Suppressor macrophage treated with lipopolysaccharide for 4 hours (primary cell): ENCODE measurements around the gene THSD7A.

Source experiments
- DNase-seq: peaks from one replicate; pipeline ENCODE4 v3.0.0-alpha.2; 2020

Gene THSD7A

DNA sequence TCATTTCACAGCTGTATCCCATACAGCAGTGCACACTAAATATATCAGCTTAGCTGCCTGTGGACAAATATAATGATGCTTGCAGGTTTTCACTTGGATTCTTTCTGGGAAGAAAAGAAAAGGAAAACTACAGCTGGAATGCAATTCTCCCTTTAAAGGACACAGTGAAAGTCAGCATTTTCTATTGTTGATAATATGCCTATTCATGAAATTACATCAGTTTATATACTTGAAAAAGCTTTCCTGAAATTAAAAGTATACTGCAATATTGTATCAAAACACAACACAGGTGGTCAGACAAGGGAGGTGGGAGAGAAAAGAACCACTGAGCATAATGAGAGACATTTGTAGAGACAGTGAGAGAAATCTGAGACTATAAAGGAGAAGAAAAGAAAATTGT lies 20.3 kb downstream of the THSD7A start:
- DNase-seq = no peak

- DNase-seq = no peak
These were observed 21.9 kb downstream of the THSD7A start for GRCh38 chr7:11810043-11810625.

DNA sequence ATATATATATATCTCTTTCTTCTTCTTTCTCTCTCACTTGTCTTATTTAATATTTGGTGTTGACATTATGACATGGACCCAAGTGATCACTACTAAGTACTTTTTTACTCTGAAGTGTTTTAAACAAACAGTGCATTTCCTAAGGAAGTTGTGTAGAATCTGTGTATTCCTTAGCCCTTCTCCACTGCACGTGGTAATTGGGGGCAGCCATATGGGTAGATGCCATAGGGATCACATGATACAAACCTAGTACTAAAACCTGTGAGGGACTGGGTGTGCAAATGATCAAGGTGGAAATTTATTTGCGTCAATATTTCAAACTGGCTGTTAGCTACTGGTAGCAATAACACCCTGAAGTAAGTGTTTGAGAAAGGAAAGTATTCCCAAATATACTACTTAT lies 25.0 kb downstream of the THSD7A start:
- DNase-seq = no peak

GRCh38 chr7:11804621-11805020 lies 27.4 kb downstream of the THSD7A start:
- no peak for DNase-seq

GRCh38 chr7:11795231-11795630 lies 36.8 kb downstream of the THSD7A start:
- DNase-seq = no peak

- DNase-seq = no peak
These were observed 39.8 kb downstream of the THSD7A start for GRCh38 chr7:11792166-11792565.

DNA sequence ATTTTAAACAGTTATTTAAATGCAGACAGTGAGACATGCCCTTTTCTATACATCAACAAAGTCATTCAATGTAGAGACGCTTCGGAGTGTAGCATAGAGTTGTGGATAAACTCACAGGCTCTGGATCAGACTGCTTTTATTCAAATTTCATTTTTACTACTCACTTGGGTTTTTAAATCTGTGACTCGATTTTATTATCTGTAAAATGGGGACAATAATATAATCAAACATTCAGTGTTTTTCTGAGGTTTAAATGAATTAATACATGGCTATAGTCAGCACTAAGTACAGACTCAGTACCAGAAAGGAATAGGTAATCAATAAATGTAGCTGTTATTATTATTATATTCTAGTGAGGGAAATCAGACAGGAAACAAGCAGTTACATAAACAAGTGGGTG lies 43.4 kb downstream of the THSD7A start:
- DNase-seq = no peak

- no peak for DNase-seq
These were observed 44.5 kb downstream of the THSD7A start for GRCh38 chr7:11787534-11787933.

GRCh38 chr7:11786186-11786585 lies 45.8 kb downstream of the THSD7A start:
- no peak for DNase-seq

- no peak for DNase-seq
These were observed 47.0 kb downstream of the THSD7A start for GRCh38 chr7:11784769-11785536.

GRCh38 chr7:11779864-11780674 lies 51.9 kb downstream of the THSD7A start:
- DNase-seq = no peak

- no peak for DNase-seq
These were observed 56.0 kb downstream of the THSD7A start for GRCh38 chr7:11776039-11776438.

DNA sequence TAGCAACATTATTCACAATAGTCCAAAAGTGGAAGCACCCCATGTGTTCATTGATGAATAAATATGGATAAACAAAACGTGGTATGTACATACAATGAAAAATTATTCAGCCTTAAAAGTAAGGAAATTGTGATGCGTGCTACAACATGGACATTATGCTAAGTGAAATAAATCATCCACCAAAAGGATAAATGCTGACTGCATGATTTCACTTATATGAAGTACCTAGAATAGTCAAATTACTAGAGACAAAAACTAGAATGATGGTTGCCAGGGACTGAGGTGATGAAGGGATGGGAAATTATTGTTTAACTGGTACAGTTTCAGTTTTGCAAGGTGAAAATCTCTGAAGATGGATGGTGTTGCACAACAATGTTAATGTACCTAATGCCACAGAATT lies 56.6 kb downstream of the THSD7A start:
- no peak for DNase-seq

DNA sequence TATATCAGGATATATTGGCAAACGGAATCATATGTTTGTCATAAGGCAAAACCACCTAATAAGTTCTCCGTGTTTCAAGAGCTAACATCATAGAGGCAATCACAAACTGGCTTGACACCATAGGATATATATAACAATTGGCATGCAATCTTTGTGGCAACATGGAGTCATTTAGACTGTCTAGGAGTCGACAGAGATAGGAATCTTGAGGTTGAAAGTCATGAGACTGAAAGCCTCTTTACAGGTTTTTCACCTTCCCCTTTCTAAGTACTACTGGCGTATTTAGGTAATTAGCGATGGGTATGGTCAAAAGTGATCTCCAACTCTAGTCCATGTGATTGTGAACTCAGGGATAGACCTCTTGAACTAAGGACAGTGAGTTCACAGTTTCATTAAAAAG lies 63.7 kb downstream of the THSD7A start:
- no peak for DNase-seq

- DNase-seq = no peak
These were observed 64.8 kb downstream of the THSD7A start for GRCh38 chr7:11767148-11767547.

- DNase-seq = peak; percentile 23
These were observed 71.6 kb downstream of the THSD7A start for GRCh38 chr7:11760372-11760771.

DNA sequence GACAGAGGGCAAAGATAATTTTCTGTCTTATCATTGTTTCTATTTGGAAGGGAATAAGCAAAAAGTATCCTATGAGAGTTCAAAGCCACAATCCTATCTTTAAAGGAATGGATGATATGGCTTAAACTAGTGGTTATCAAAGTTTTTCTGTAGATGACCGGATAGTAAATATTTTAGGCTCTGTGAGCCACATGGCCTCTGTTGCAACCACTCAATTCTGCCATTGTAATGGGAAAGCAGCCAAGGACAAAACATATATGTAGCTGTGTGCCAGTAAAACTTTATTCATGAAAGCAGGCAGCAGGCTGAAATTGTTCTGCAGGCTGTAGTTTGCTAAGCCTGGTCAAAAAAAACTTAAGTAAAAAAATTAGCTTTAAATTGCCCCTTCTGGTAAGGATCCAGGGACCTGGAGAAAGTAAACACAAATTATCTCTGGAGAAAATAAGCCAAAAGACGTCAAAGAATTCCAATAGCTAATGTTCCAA lies 73.3 kb downstream of the THSD7A start:
- no peak for DNase-seq

DNA sequence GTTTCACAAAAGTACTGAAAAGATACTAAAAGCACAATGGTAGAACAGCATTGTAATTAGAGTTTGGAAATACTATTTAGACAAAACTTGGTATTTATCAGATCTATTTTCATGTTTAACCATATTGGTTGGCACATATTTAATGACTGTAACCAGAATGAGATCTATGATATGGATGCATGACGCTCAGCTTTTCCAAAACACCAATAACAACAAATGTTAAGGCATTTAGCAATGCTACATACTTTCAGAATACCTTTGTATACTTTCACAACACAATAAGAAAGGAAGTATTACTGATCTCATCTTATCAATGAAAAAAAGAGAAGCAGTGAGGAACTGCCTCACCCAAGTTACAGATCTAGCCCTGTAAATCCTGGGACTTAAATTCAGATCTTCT lies 74.8 kb downstream of the THSD7A start:
- no peak for DNase-seq

DNA sequence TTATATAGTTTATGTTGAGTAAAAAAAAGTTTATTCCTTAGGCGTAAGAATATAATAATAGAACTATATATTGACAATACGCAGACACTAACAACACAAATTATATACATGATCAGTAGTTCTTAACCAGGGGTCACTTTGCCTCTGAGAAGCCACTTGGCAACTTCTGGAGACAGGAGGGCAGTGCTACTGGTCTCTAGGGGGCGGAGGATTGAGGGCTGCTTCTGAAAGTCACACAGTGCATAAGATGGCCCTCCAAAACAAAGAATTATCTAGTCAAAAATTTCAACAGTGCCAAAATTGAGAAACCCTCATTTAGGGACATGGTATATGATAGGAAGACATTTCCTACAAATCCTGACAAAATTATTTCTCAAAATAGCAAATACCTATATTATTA lies 77.1 kb downstream of the THSD7A start:
- no peak for DNase-seq

DNA sequence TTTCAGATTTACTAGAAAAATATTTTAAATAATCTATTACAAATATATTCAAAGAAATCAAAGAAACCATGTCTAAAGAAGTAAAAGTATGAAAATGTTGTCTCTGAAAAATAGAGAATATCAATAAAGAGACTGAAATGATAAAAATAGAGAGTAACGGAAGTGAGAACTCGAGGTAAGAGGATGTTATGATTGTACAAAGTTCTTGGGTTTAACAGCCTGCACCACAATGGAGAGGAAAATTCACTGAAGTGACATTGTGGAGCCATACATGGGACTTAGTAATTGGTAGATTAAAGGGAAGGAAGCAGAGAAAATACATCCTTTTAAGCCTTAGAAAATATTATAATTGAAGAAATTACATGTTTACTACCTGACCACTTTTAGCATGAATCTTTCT lies 77.9 kb downstream of the THSD7A start:
- DNase-seq = no peak

DNA sequence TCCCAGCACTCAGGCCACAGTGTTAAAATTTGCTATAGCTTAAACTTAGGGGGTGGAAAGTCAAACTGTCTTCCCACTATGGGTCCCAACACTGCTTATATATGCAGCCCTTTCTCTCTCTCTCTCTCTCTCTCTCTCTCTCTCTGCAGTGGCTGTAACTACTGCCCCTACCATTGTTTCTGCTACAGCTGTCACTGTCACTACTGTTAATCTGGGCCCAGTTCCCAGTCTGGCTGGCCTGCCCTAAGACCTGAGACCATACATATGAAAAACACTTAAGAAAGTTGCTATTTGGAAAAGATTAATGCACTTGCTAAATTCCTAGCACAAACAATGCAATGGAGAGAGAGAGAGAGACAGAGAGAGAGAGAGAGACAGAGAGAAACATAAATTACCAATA lies 78.6 kb downstream of the THSD7A start:
- DNase-seq = no peak

- no peak for DNase-seq
These were observed 80.1 kb downstream of the THSD7A start for GRCh38 chr7:11751807-11752389.

DNA sequence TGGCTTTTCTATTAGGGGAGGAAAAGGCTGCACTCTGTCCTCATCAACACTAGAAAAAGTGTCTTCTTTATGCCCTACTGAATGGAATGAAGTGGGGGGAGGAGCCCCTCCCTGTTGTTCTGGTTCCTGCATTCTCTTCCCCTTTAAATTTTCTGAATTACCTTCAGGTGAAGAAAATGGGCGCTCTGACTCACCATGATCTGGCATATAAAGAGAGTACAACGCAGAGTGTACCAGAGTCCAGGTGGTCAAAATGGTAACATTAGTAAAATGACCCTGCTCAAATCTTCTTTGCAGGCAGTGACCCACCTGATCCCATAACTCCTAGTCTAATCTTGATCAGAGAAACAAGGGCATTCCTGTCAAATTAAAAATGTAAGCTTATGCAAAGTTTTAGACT lies 80.7 kb downstream of the THSD7A start:
- no peak for DNase-seq

GRCh38 chr7:11750191-11750590 lies 81.8 kb downstream of the THSD7A start:
- DNase-seq = no peak
